ENCODE data around the gene CD28. TPM values are rescaled to one million over a fixed set of nuclear protein-coding genes. Genes with fewer than 3 reads are reported as not detected.

Gene CD28
- total and polyA plus RNA-seq, 9 of the 15 experiments (the other 6 are each of a cell fraction or from before 2014, with no cell fraction given), result 0.01 to 0.11 TPM; not detected in 7

DNA sequence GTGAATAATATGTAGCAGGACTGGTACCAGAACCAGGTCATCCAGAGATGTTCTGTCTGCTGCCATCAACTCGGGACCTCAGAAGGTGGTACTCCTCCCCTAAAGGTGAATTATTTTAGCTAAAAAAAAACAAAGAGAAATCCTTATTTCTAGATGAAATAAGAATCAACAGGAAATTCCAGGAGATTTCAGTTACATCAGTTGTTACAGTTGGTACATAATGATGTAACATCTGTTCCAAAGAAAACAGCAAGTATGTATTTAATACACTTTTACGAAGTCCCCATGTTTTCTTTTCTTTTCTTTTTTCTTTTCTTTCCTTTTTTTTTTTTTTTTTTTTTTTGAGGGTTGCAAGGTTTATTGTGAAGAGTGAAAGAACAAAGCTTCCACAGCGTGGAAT, 33.6 kb upstream of the CD28 start:
- Histone ChIP-seq H3K27me3 (ENCODE audit: control insufficient read depth in 2 of 2, insufficient read depth in 2 of 2, low read length in 2 of 2) (no peaks in the 10 kb centered on the region), H3K4me1 (replicated peaks in 1 of 2; ENCODE audit: control insufficient read depth in 2 of 2, insufficient read depth in 2 of 2, low read length in 2 of 2) (no peaks in the 10 kb centered on the region), H3K79me2 (ENCODE audit: control insufficient read depth, insufficient read depth, low read length) (no peaks in the 10 kb centered on the region), H3K4me3 (no peak overlapping the region), H3K27ac (ENCODE audit: extremely low read depth, low read depth, low read length) (no peak overlapping the region), H3K9me3 (replicated peaks; ENCODE audit: control insufficient read depth, insufficient read depth, low read depth, low read length) (no peaks in the 10 kb centered on the region), H3K36me3 (ENCODE audit: control insufficient read depth, insufficient read depth, low read length) (no peaks in the 10 kb centered on the region), H3K4me2 (ENCODE audit: insufficient read depth, low read length) (no peak overlapping the region), H3K9ac (ENCODE audit: insufficient read depth in 1 of 2, low read depth in 2 of 2, low read length in 2 of 2) (no peak overlapping the region), H2AFZ (ENCODE audit: low read depth, low read length) (no peak overlapping the region), H3K9me1 (ENCODE audit: control insufficient read depth, insufficient read depth, low read length) (no peaks in the 10 kb centered on the region), H4K20me1 (replicated peaks; ENCODE audit: control insufficient read depth, insufficient read depth, low read length) (no peaks in the 10 kb centered on the region)
- no peak for FAIRE-seq
- in situ Hi-C loops (cut with MboI) (no loop called here), intact Hi-C loops (cut with micrococcal nuclease) (no loop called here)
- ChIA-PET POLR2A (no interaction called here), CTCF (ENCODE audit: low intra/inter-chr PET ratio) (no interaction called here)
- ATAC-seq, result no peak
- no peak for DNase-seq (ENCODE audit: extremely low read depth in 1 of 4, low spot score in 3 of 4)
- 0% methylated on average over 2 of the region's 3 CpGs for WGBS (ENCODE audit: insufficient coverage, low coverage, missing lambda C conversion rate)
- no TSS peak for BruUV-seq (replicated peaks)
- TF ChIP-seq ZNF766 (CRISPR knock-in tag; conservative IDR thresholded peaks at IDR 0.05), result no peak
- no peak for TF ChIP-seq POLR2B (IDR thresholded peaks at IDR 0.05; ENCODE audit: low read depth, partially characterized antibody)
- no peak for TF ChIP-seq CHAMP1 (IDR thresholded peaks at IDR 0.05)
- TF ChIP-seq RERE (CRISPR knock-in tag; IDR thresholded peaks at IDR 0.05; ENCODE audit: borderline replicate concordance), result no peak
- no peak for TF ChIP-seq ZNF717 (CRISPR knock-in tag; IDR thresholded peaks at IDR 0.05)
- no peak for TF ChIP-seq NRF1 (conservative IDR thresholded peaks at IDR 0.05 in 1 of 2, IDR thresholded peaks at IDR 0.05 in 1 of 2)
- TF ChIP-seq MTF1 (CRISPR knock-in tag; IDR thresholded peaks at IDR 0.05; ENCODE audit: borderline replicate concordance), result no peak
- no peak for TF ChIP-seq FOXA1 (IDR thresholded peaks at IDR 0.05; ENCODE audit: borderline replicate concordance)
- TF ChIP-seq IFI16 (CRISPR knock-in tag; IDR thresholded peaks at IDR 0.05), result no peak
- TF ChIP-seq FOXP4 (CRISPR knock-in tag; IDR thresholded peaks at IDR 0.05; ENCODE audit: borderline replicate concordance), result no peak
- TF ChIP-seq PKNOX1 (IDR thresholded peaks at IDR 0.05), result no peak
- no peak for TF ChIP-seq CTBP1 (IDR thresholded peaks at IDR 0.05; ENCODE audit: borderline replicate concordance)
- TF ChIP-seq ZNF780A (CRISPR knock-in tag; IDR thresholded peaks at IDR 0.05), result no peak

Data from K562 (cell line).